K562 (cell line): ENCODE data around the gene PSRC1. TPM values are rescaled to one million over a fixed set of nuclear protein-coding genes. Genes with fewer than 3 reads are reported as not detected.
A peak's percentile ranks its signal among the peaks of the same experiment; 100 is the strongest.

ENCODE experiments used
- ADNP ChIP-seq: fragments of 200-800 bp; sonication (Bioruptor generic); IDR thresholded peaks from 2 replicates; pipeline ENCODE4 v1.6.1; 2016; ENCODE audit warnings: missing genetic modification characterization, missing compliant biosample characterization
- CBX2 ChIP-seq: fragments of 200-600 bp; sonication (generic); IDR thresholded peaks from one replicate; pipeline ENCODE4 v1.6.1; 2012; ENCODE audit warnings: mild to moderate bottlenecking, low read length, inconsistent platforms; ENCODE audit not compliant: insufficient read depth, poor library complexity, severe bottlenecking
- CHD1 ChIP-seq: fragments of 200-600 bp; sonication (generic); IDR thresholded peaks from one replicate; pipeline ENCODE4 v1.6.1; 2012; ENCODE audit warnings: mild to moderate bottlenecking, moderate library complexity, low read length, inconsistent platforms
- DPF2 ChIP-seq: fragments of 450-650 bp; IDR thresholded peaks from 2 replicates; pipeline ENCODE4 v1.6.1; 2016
- ELF4 ChIP-seq: fragments of 450-650 bp; formaldehyde crosslinking; IDR thresholded peaks from 2 replicates; pipeline ENCODE4 v1.4.0; 2022; ENCODE audit warnings: missing genetic modification characterization
- HBP1 ChIP-seq: fragments of 450-650 bp; formaldehyde crosslinking; IDR thresholded peaks from 2 replicates; pipeline ENCODE4 v1.4.0; 2022; ENCODE audit warnings: missing genetic modification characterization
- HDAC1 ChIP-seq, 2 experiments: fragments of 450-650 bp; IDR thresholded peaks; 2 replicates each; pipeline ENCODE4 v1.6.1; 2016 to 2017; ENCODE audit warnings: inconsistent platforms in 1 of 2, mild to moderate bottlenecking in 1 of 2, moderate library complexity in 1 of 2
- HLTF ChIP-seq: fragments of 450-650 bp; IDR thresholded peaks from 2 replicates; pipeline ENCODE4 v1.6.1; 2016
- KLF10 ChIP-seq: fragments of 250-450 bp; sonication (Bioruptor Pico); IDR thresholded peaks from 2 replicates; pipeline ENCODE4 v1.6.1; 2021; ENCODE audit warnings: matching md5 sums
- MCM3 ChIP-seq: fragments of 450-650 bp; IDR thresholded peaks from 2 replicates; pipeline ENCODE4 v1.6.1; 2016
- NR2C1 ChIP-seq, 2 experiments: fragments of 450-650 bp; IDR thresholded peaks; 2 replicates each; pipeline ENCODE4 v1.6.1; 2017; ENCODE audit warnings: mild to moderate bottlenecking in 2 of 2, antibody characterized with exemption in 1 of 2, inconsistent platforms in 1 of 2, missing compliant biosample characterization in 1 of 2, missing genetic modification characterization in 1 of 2
- PHB2 ChIP-seq: fragments of 450-650 bp; IDR thresholded peaks from 2 replicates; pipeline ENCODE4 v1.6.1; 2017; ENCODE audit warnings: low read depth
- SRSF9 ChIP-seq: fragments of 200-400 bp; formaldehyde crosslinking; IDR thresholded peaks from 2 replicates; pipeline ENCODE4 v1.6.1; 2017; ENCODE audit warnings: low read depth, low read length, borderline replicate concordance
- TSC22D4 ChIP-seq: fragments of 450-650 bp; IDR thresholded peaks from 2 replicates; pipeline ENCODE4 v1.6.1; 2016; ENCODE audit warnings: missing genetic modification characterization, missing biosample characterization, control low read depth
- ZEB2 ChIP-seq: fragments of 450-650 bp; IDR thresholded peaks from 2 replicates; pipeline ENCODE4 v1.6.1; 2016
- ZNF175 ChIP-seq: fragments of 200-800 bp; sonication (Bioruptor generic); IDR thresholded peaks from 2 replicates; pipeline ENCODE4 v1.6.1; 2016; ENCODE audit warnings: low read depth, mild to moderate bottlenecking, missing genetic modification characterization, missing compliant biosample characterization
- ZNF449 ChIP-seq: fragments of 250-450 bp; sonication (Bioruptor Pico); IDR thresholded peaks from 2 replicates; pipeline ENCODE4 v1.8.0; 2022; ENCODE audit warnings: moderate library complexity, mild to moderate bottlenecking, inconsistent platforms
- polyA plus RNA-seq, 8 experiments: library from polyadenylated mRNA; depleted of rRNA in 4 of 8; stranded (reverse) in 5 of 8; unstranded in 3 of 8; fragments of >200 nt; fragmentation: Nextera tagmentation in 2 of 8; fragmentation: Illumina TruSeq in 1 of 8; extraction: Ambion mirVana in 2 of 8; extraction: Trizol in 1 of 8; gene quantifications; 2 replicates each; pipeline versions ENCODE4 v1.2.1 to v1.2.3, GENCODE V29; 2011 to 2014; ENCODE audit warnings: inconsistent platforms in 1 of 8, missing spikeins in 1 of 8
- total RNA-seq, 7 experiments: library from RNA; depleted of rRNA in 6 of 7; stranded (reverse); fragments of >200 nt in 6 of 7; fragmentation: Illumina TruSeq in 2 of 7; extraction: Trizol in 2 of 7; gene quantifications; 2 replicates each; pipeline versions ENCODE4 v1.2.1 to v1.2.3, GENCODE V29; 2011 to 2021; ENCODE audit warnings: low replicate concordance in 1 of 7
- TF ChIP-seq, protein P1 (sequence below), 2 experiments: fragments of 450-650 bp in 1 of 2; IDR thresholded peaks; 2 replicates each; pipeline ENCODE4 v1.6.1; 2011 to 2017; ENCODE audit warnings: low read depth in 2 of 2, antibody characterized with exemption in 1 of 2, borderline replicate concordance in 1 of 2, low read length in 1 of 2, mild to moderate bottlenecking in 1 of 2, mixed read lengths in 1 of 2; ENCODE audit not compliant: control insufficient read depth in 1 of 2
- TF ChIP-seq, protein P2 (sequence below): fragments of 450-650 bp; IDR thresholded peaks from 2 replicates; pipeline ENCODE4 v1.6.1; 2016; ENCODE audit warnings: borderline replicate concordance
- TF ChIP-seq, protein P3 (sequence below): fragments of 450-650 bp; formaldehyde crosslinking; IDR thresholded peaks from 2 replicates; pipeline ENCODE4 v1.4.0; 2022; ENCODE audit warnings: missing genetic modification characterization

Gene PSRC1
- total and polyA plus RNA-seq, 9 of the 15 experiments (the other 6 are each of a cell fraction or from before 2014, with no cell fraction given): 6.5 to 65.2 (median 39.3) TPM

- TF ChIP-seq ZNF449 (CRISPR knock-in tag) (no peak), HDAC1 (IDR thresholded peaks at IDR 0.05) (peak in 1 of 2 experiments; percentile 39; a peak in 1 of 4 replicates), MCM3 (peak; percentile 83; the same call in 1 of the 2 replicates), TSC22D4 (tag) (0 out of 2 replicates have a peak, but pooled peaks have one; percentile 23), HBP1 (CRISPR knock-in tag) (peak; percentile 86; the same call in 1 of the 2 replicates), PHB2 (0 out of 2 replicates have a peak, but pooled peaks have one; percentile 19), CBX2 (no peak), NR2C1 (IDR thresholded peaks at IDR 0.05) (peak; percentile 18; the same call in 1 of the 2 replicates), NR2C1 (tag; IDR thresholded peaks at IDR 0.05) (no peak), DPF2 (no peak), CHD1 (no peak), ADNP (tag) (no peak), KLF10 (no peak), ZNF175 (no peak), ZEB2 (no peak), HLTF (0 out of 2 replicates have a peak, but pooled peaks have one; percentile 13), ELF4 (0 out of 2 replicates have a peak, but pooled peaks have one; percentile 36), SRSF9 (no peak)
- TF ChIP-seq, protein P1, sequence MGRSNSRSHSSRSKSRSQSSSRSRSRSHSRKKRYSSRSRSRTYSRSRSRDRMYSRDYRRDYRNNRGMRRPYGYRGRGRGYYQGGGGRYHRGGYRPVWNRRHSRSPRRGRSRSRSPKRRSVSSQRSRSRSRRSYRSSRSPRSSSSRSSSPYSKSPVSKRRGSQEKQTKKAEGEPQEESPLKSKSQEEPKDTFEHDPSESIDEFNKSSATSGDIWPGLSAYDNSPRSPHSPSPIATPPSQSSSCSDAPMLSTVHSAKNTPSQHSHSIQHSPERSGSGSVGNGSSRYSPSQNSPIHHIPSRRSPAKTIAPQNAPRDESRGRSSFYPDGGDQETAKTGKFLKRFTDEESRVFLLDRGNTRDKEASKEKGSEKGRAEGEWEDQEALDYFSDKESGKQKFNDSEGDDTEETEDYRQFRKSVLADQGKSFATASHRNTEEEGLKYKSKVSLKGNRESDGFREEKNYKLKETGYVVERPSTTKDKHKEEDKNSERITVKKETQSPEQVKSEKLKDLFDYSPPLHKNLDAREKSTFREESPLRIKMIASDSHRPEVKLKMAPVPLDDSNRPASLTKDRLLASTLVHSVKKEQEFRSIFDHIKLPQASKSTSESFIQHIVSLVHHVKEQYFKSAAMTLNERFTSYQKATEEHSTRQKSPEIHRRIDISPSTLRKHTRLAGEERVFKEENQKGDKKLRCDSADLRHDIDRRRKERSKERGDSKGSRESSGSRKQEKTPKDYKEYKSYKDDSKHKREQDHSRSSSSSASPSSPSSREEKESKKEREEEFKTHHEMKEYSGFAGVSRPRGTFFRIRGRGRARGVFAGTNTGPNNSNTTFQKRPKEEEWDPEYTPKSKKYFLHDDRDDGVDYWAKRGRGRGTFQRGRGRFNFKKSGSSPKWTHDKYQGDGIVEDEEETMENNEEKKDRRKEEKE (IDR thresholded peaks at IDR 0.05; ENCODE audit: borderline replicate concordance in 1 of 2, control insufficient read depth in 1 of 2, low read depth in 2 of 2, low read length in 1 of 2): 0 out of 4 replicates have a peak, but pooled peaks of 1 of the 2 experiments have one; percentile 55
- TF ChIP-seq, protein P2, sequence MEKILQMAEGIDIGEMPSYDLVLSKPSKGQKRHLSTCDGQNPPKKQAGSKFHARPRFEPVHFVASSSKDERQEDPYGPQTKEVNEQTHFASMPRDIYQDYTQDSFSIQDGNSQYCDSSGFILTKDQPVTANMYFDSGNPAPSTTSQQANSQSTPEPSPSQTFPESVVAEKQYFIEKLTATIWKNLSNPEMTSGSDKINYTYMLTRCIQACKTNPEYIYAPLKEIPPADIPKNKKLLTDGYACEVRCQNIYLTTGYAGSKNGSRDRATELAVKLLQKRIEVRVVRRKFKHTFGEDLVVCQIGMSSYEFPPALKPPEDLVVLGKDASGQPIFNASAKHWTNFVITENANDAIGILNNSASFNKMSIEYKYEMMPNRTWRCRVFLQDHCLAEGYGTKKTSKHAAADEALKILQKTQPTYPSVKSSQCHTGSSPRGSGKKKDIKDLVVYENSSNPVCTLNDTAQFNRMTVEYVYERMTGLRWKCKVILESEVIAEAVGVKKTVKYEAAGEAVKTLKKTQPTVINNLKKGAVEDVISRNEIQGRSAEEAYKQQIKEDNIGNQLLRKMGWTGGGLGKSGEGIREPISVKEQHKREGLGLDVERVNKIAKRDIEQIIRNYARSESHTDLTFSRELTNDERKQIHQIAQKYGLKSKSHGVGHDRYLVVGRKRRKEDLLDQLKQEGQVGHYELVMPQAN: 0 out of 2 replicates have a peak, but pooled peaks have one; percentile 25
- TF ChIP-seq, protein P3, sequence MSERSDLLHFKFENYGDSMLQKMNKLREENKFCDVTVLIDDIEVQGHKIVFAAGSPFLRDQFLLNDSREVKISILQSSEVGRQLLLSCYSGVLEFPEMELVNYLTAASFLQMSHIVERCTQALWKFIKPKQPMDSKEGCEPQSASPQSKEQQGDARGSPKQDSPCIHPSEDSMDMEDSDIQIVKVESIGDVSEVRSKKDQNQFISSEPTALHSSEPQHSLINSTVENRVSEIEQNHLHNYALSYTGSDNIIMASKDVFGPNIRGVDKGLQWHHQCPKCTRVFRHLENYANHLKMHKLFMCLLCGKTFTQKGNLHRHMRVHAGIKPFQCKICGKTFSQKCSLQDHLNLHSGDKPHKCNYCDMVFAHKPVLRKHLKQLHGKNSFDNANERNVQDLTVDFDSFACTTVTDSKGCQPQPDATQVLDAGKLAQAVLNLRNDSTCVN: peak; percentile 93; the same call in 1 of the 2 replicates
Measured at GRCh38 chr1:109301874-109302273, 18.9 kb upstream of the PSRC1 start (continued).
